CD4-positive, alpha-beta T cell treated with Interleukin-4 for 4 hours (primary cell): ENCODE results near the gene TRAF3.
"Not testable (repeated sequence)": the region's sequence is repeated elsewhere in the genome, so short reads cannot be mapped to it uniquely, and the experiment has no call there.

Source experiments
- DNase-seq: peaks from one replicate; pipeline ENCODE4 v3.0.0-alpha.2; 2020

Gene TRAF3

GRCh38 chr14:102926104-102926503 is 148.9 kb downstream of the TRAF3 start:
- no peak for DNase-seq

DNA sequence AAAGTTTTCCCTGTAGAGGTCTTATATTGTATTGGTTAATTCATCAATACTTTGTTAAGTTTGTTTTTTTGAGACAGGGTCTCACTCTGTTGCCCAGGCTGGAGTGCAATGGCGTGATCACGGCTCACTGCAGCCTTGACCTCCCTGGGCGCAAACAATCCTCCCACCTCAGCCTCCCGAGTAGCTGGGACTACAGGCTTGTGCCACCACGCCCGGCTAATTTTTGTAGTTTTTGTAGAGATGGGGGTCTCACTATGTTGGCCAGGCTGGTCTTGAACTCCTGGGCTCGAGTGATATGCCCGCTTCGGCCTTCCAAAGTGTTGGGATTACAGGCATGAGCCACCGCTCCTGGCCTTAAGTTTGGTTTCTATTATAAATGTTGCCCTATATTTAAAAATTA is 149.6 kb downstream of the TRAF3 start:
- DNase-seq = not testable (repeated sequence)

- no peak for DNase-seq
Observed at GRCh38 chr14:102927346-102927877, 150.2 kb downstream of the TRAF3 start.

DNA sequence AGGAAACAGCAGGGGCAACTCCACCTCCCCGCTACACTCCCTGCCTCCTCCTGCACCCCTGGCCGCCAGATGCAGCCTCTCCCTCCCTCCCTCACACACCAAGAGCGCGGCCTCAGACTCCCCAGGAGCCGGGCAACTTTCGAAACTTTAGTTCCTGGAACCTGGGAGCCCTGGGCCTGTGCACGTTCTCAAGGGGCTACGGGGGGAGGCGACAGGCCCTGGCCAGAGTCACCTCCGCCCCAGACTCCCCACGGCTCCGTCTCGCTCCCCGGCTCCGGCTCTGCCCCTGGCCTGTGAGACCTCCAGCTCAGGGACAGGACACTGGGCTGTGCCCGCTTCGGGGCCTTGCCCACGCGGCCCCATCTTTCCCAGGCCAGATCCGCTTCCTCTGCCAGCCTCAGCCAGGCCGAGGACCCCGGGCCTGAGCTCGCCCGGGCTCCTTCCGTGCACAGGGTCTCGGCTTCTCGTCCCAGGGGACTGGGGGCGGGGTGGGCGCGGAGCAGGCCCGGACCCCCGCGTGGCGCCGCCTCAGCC is 150.7 kb downstream of the TRAF3 start:
- DNase-seq = no peak

DNA sequence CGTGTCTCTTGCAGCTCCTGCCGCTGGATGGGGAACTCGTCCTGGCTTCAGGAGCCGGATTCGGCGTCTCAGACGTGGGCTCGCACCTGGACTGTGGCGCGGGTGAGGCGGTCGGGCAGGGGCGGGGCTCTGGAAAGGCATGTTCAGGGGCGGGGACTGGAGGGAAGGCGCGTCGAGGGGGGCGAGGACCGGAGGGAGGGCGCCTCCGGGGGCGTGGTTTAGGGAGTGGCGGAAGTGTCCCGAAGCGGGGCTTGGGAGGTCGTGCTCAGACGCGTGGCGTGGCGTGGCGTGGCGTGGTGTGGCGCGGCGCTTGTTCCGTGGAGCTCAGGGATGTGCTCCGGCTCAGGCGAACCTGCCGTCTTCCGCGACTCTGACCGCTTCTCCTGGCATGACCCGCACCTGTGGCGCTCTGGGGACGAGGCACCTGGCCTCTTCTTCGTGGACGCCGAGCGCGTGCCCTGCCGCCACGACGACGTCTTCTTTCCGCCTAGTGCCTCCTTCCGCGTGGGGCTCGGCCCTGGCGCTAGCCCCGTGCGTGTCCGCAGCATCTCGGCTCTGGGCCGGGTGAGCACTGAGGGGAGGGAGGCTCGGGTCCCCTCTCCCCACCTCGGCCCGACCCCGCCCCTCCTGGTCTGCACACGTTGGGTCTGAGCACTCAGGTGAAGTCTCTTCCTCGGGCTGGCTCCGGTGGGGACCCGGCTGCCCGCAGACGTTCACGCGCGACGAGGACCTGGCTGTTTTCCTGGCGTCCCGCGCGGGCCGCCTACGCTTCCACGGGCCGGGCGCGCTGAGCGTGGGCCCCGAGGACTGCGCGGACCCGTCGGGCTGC is 151.4 kb downstream of the TRAF3 start:
- peak; percentile 72 for DNase-seq

GRCh38 chr14:102929241-102930137 is 152.2 kb downstream of the TRAF3 start:
- DNase-seq = no peak

DNA sequence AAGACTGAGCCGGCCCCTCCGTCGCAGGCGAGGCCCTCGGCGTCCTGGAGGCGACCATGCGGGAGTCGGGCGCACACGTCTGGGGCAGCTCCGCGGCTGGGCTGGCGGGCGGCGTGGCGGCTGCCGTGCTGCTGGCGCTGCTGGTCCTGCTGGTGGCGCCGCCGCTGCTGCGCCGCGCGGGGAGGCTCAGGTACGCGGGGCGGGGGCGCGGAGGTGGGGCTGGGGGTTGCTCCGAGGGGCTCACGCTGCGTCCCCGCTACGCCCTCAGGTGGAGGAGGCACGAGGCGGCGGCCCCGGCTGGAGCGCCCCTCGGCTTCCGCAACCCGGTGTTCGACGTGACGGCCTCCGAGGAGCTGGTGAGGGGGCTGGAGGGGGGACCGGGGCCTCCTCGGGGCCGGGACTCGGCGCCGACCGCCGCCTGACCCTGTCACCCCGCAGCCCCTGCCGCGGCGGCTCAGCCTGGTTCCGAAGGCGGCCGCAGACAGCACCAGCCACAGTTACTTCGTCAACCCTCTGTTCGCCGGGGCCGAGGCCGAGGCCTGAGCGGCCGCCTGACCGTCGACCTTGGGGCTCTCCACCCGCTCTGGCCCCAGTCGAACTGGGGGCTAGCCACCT is 153.0 kb downstream of the TRAF3 start:
- no peak for DNase-seq

DNA sequence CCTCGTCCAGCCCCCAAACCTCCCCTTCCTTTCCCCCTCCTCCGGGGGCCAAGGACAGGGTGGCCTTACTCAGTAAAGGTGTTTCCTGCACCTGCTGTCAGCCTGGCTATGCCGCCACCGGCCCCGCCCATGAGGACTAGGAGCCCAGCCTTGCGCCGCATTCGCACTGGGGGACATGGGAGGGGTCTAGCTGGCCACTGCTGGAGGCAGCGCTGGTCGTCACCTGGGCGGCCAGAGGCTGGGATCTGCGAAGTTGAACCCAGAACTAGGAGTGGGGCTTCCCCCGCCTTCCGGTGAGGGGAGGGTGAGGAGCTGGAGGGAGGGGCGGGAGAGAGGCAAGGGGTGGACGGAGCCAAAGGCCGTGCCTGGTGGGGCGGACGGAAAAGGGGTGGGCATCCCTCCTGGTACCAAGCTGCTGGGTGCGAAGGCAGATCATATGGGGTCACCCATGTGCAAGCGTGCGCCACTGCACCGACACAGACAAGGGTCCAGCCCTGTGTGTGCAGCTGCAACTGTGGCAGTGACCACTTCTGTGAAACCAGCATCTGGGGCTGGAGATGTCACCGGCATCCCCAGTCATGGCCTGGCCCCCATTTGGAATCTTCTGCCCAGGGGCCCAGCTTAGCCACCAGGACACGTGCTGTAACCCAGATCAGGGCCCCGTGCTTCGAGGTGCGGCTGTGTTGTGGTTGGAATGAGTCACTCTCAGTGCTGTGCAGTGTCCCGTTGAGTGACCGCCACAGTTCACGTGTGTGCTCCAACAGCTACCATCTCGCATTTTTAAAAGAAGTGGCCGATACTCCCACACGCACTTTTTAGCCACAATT is 153.7 kb downstream of the TRAF3 start:
- no peak for DNase-seq

DNA sequence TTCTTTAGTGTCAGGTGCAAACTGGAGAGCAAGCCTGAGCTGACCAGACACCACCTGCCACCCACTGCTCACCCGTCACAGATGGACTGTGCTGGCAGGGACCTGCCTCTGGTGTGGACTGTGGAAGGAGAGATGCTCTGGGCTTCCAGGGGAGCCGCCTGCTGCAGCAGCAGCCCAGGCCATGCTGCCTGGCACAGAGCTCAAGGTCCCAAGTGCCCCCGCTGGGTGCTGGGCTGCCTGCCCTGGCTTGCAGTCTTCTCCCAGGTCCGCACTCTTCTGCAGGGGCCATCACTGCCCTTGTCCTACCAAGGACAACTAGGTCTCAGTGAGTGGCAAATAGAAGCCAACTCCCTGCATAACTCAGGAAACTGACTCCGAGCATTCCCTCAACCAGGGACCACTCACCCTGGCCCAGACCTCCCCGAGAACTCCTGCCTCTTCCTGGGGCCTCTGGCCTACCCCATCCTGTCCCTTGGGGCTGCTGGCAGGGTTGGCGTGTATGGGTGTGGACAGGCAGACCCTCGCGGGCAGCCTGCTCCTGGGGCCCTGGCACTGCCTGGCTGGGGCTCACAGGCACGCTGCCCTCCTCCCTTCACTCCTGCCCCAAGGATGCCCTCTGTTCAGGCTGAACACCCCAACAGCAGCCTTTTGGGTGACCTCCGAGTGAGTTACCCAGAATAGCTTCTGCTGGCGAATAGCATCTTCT is 154.5 kb downstream of the TRAF3 start:
- DNase-seq = no peak

DNA sequence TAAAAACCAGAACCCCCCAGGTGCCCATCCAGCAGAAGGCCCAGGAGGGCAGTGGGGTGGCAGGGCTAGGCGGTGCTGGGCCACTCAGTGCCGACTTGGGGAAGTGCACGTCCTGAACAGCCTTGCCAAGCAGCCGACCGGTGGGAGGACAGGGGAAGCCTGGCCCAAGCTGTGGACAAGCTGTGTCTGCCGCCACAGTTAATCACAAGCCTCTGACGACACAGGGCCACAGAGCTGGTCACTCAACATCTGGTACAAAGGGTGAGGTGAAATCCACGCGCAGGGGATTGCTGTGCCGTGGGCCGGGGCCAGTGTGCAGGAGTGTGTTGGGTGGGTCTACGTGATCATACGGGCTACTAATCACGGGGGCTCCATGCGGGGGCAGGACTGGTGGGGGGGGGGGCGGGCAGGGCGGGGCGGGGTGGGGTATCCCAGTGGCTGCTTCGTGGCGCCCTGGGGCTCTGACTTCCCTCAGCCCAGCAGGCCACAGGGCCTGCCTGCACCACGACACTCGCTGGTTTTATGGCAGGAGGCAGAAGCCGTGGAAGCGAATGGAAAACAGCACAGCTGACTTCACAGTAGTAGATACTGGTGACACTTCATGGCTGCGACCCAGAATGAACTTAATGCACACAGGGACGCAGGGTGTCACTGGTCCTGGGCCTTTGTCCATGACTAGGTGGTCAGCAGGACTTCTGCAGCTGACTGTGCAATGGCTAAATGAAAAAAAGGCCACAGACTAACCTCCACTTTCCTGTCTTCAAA is 155.4 kb downstream of the TRAF3 start:
- DNase-seq = no peak

- no peak for DNase-seq
Observed at GRCh38 chr14:102933618-102934231, 156.5 kb downstream of the TRAF3 start.

DNA sequence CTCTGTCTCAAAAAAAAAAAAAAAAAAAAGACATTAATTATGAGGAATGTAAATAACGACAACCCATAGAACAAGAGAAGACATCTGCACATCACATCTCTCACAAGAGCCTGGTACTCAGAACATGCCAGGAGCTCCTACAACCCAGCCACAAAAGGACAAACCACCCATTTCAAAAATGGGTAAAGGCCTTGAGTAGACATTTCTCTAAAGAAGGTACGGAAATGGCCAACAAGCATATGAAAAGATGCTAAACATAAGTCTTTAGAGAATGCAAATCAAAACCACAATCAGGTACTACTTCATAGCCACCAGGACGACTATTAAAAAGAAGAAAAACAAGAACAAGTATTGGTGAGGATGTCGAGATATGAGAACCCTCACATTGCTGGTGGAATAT is 158.5 kb downstream of the TRAF3 start:
- DNase-seq = no peak

DNA sequence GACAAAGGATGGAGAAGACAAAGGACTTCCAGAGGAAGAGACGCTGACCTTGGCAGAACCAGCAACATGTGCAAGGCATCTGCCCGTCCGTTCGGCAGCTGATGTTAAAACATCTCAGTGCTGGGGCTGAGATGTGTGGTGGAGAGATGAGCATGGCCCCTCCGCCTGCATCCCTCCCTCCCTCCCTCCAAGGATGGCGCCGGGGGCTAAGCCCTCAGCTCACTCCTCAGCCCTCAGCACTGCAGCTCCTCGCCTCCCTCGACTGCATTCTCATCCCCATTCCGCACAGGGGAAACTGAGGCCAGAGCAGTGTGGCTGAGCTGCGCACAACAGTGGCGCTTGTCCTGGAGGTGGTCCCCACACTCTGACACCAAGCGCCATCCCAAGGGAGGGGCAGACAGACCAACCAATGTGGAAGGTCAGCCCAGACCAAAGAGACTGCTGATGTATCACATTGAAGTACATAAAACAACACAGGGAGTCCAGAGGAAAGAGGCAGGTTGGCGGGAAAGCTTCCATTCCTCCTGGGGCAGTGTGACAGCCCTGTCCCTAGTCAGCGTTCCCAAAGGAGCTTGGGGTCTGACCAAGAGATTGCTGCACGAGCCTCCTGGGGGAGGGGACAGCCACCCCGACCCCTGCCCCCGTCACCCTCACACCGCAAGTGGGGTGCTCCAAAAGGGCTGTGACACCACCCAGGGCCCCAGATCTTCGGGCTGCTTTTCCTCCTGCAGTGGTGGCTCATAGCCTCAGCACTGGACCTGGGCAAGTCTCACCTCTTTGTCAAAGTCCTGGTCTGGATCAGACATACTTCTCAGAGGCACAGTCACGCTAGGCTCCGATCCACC is 160.3 kb downstream of the TRAF3 start:
- no peak for DNase-seq

GRCh38 chr14:102938191-102938590 is 160.9 kb downstream of the TRAF3 start:
- no peak for DNase-seq

GRCh38 chr14:102939329-102939728 is 162.1 kb downstream of the TRAF3 start:
- DNase-seq = no peak

DNA sequence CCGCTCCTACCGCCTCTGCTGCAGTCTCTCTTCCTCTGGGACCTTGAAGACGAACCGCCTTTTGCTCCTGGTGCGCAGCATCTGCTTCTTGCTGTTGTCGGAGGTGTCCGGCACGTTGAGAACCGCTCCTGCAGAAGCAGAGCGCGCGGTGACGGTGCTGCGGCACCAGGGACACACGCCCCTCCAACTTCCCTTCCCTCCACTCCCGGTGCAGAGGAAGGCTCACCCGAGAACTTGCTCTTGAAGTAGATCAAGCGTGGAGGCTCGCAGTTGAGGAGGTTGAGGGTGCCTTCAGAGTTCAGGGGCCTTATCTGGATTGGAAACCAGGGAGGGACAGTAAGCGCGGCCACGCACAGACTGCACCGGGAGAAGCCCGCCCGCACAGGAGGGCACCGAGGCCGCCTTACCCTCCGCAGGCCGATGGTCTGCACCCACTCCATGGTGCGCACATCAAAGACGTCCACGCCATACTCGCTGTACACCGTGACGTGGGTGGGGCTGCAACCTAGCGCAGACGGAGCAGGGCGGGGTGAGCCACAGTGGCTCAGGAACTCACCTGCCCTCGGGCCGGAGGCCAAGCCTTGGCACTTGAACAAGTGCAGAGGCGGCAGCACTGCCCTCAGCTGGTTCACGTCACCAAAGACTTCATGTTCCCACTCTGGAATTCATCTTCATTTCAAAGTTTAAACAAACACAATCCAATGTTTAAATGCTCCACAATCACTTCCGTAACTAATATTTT is 162.7 kb downstream of the TRAF3 start:
- no peak for DNase-seq

- no peak for DNase-seq
Observed at GRCh38 chr14:102940729-102941362, 163.6 kb downstream of the TRAF3 start.
